GM12878 (cell line): Measurements from ENCODE around the gene YWHAH. TPM values are rescaled to one million over a fixed set of nuclear protein-coding genes. Genes with fewer than 3 reads are reported as not detected.

Experiments
- ATAC-seq: fragments of 200-7000 bp; cut with Tn5 transposase; 3 replicates; pipeline ENCODE4 v1.9.1; 2020; ENCODE audit warnings: mild to moderate bottlenecking, moderate library complexity
- BruUV-seq: library from RNA; stranded (reverse); fragments of 400-500 nt; replicated peaks from 2 replicates; lab custom pipeline; 2021; lab: Mats Ljungman, UMichigan
- CTCF ChIA-PET: fragments of 300-600 bp; sonication (Branson Sonifier 250); formaldehyde crosslinking; extraction: SDS; loops from one replicate; lab custom pipeline; 2021; ENCODE audit warnings: inconsistent platforms; lab: Yijun Ruan, JAX
- POLR2A ChIA-PET: fragments of 350-600 bp; formaldehyde crosslinking; extraction: SDS; loops from one replicate; lab custom pipeline; 2021; ENCODE audit warnings: inconsistent platforms; lab: Charles Lee
- RAD21 ChIA-PET: fragments of 300-600 bp; sonication (Branson Sonifier 250); formaldehyde crosslinking; loops from one replicate; lab custom pipeline; 2023; ENCODE audit warnings: antibody characterized with exemption; ENCODE audit not compliant: unreplicated experiment; lab: Charles Lee
- SMC1A ChIA-PET: fragments of 300-600 bp; sonication (Branson Sonifier 250); formaldehyde crosslinking; loops from one replicate; lab custom pipeline; 2023; ENCODE audit not compliant: unreplicated experiment, uncharacterized antibody; lab: Charles Lee
- DNase-seq: peaks from one replicate; pipeline ENCODE4 v3.0.0-alpha.2; 2011; ENCODE audit warnings: low read depth, low spot score
- FAIRE-seq: peaks from 3 replicates; lab custom pipeline; 2011; peaks lifted over from hg19 to GRCh38; lab: Jason Lieb, UNC
- H2AFZ ChIP-seq: 2 replicates; pipeline ENCODE4 v1.6.0; 2011; ENCODE audit warnings: low read depth, low read length, control low read depth; ENCODE audit not compliant: control insufficient read depth
- H3K27ac ChIP-seq: 2 replicates; pipeline ENCODE4 v1.5.1; 2011; ENCODE audit warnings: control low read depth; ENCODE audit not compliant: control insufficient read depth, insufficient read depth
- H3K27me3 ChIP-seq, 2 experiments: replicated peaks in 1 of 2; 2 replicates each; pipeline versions ENCODE4 v1.6.0 to v1.6.1; 2011; ENCODE audit warnings: low read length in 1 of 2; ENCODE audit not compliant: control insufficient read depth in 2 of 2, insufficient read depth in 2 of 2
- H3K36me3 ChIP-seq, 2 experiments: 2 replicates each; pipeline ENCODE4 v1.5.1; 2011; ENCODE audit warnings: low read length in 1 of 2; ENCODE audit not compliant: control insufficient read depth in 2 of 2, insufficient read depth in 2 of 2
- H3K4me1 ChIP-seq: 2 replicates; pipeline ENCODE4 v1.6.1; 2011; ENCODE audit warnings: mild to moderate bottlenecking, low read length, moderate library complexity, mixed read lengths; ENCODE audit not compliant: control insufficient read depth, insufficient read depth
- H3K4me2 ChIP-seq: 2 replicates; pipeline ENCODE4 v1.6.0; 2011; ENCODE audit warnings: control low read depth; ENCODE audit not compliant: control insufficient read depth, insufficient read depth
- H3K4me3 ChIP-seq: fragments of 200-600 bp; sonication (generic); 2 replicates; pipeline ENCODE4 v1.5.1; 2016
- H3K79me2 ChIP-seq: 2 replicates; pipeline ENCODE4 v1.6.0; 2011; ENCODE audit warnings: low read length; ENCODE audit not compliant: control insufficient read depth, insufficient read depth
- H3K9ac ChIP-seq: 2 replicates; pipeline ENCODE4 v1.8.0; 2011; ENCODE audit warnings: low read length, control low read depth, mixed read lengths; ENCODE audit not compliant: control insufficient read depth, insufficient read depth
- H3K9me3 ChIP-seq: replicated peaks from 3 replicates; pipeline ENCODE4 v1.5.1; 2011; ENCODE audit warnings: mild to moderate bottlenecking, low read length; ENCODE audit not compliant: control insufficient read depth, insufficient read depth
- H4K20me1 ChIP-seq: 2 replicates; pipeline ENCODE4 v1.6.0; 2011; ENCODE audit not compliant: control insufficient read depth, insufficient read depth
- CBFB ChIP-seq: IDR thresholded peaks from 2 replicates; pipeline ENCODE4 v1.6.1; 2016; ENCODE audit warnings: antibody characterized with exemption, low read depth
- CHD1 ChIP-seq: IDR thresholded peaks from 2 replicates; pipeline ENCODE4 v1.6.1; 2012; ENCODE audit warnings: low read depth, low read length, improper control_type of control experiment
- EP300 ChIP-seq, 2 experiments: fragments of 150-350 bp in 1 of 2; IDR thresholded peaks; 2 replicates each; pipeline ENCODE4 v1.6.1; 2011 to 2012; ENCODE audit warnings: low read depth in 2 of 2, low read length in 2 of 2, borderline replicate concordance in 1 of 2, improper control_type of control experiment in 1 of 2, inconsistent platforms in 1 of 2; ENCODE audit not compliant: control insufficient read depth in 1 of 2
- HDAC2 ChIP-seq: fragments of 200-600 bp; sonication (generic); IDR thresholded peaks from 2 replicates; pipeline ENCODE4 v1.6.1; 2017
- IRF3 ChIP-seq: fragments of 450-650 bp; IDR thresholded peaks from 2 replicates; pipeline ENCODE4 v1.6.1; 2014; ENCODE audit warnings: mild to moderate bottlenecking
- KAT2A ChIP-seq: conservative IDR thresholded peaks from 2 replicates; pipeline ENCODE4 v1.6.1; 2011; ENCODE audit warnings: low read depth, low read length; ENCODE audit not compliant: control insufficient read depth
- POU2F2 ChIP-seq: IDR thresholded peaks from 3 replicates; pipeline ENCODE4 v1.6.1; 2011; ENCODE audit warnings: low read depth, mild to moderate bottlenecking, low read length, borderline replicate concordance
- STAT3 ChIP-seq: IDR thresholded peaks from 2 replicates; pipeline ENCODE4 v1.6.1; 2011; ENCODE audit warnings: low read depth, low read length, improper control_type of control experiment
- TCF12 ChIP-seq: IDR thresholded peaks from 2 replicates; pipeline ENCODE4 v1.6.1; 2011; ENCODE audit warnings: low read depth, mild to moderate bottlenecking, low read length
- YY1 ChIP-seq: IDR thresholded peaks from 2 replicates; pipeline ENCODE4 v1.6.1; 2011; ENCODE audit warnings: low read depth, mild to moderate bottlenecking, low read length
- ZNF24 ChIP-seq: fragments of 450-650 bp; IDR thresholded peaks from 2 replicates; pipeline ENCODE4 v1.6.1; 2017; ENCODE audit warnings: antibody characterized with exemption, mild to moderate bottlenecking
- WGBS: methylation state at CpG from one replicate; pipeline ENCODE4 v1.1.6; 2016; ENCODE audit warnings: low lambda C conversion rate; ENCODE audit not compliant: insufficient replicate concordance, insufficient coverage; ENCODE audit errors: missing lambda C conversion rate; 5-methylcytosine and 5-hydroxymethylcytosine counted together
- in situ Hi-C: fragments of 300-500 bp; cut with MboI; formaldehyde crosslinking; loops from 9 replicates; pipeline ENCODE4 v1.14.3; 2018; ENCODE audit warnings: mixed read lengths
- intact Hi-C: fragments of 100-400 bp; cut with micrococcal nuclease; formaldehyde crosslinking; loops from one replicate; pipeline ENCODE4 v1.14.2; 2022; ENCODE audit not compliant: unreplicated experiment
- polyA plus RNA-seq, 11 experiments: library from polyadenylated mRNA; depleted of rRNA in 4 of 11; unstranded in 6 of 11; stranded (reverse) in 5 of 11; fragments of >200 nt; fragmentation: Nextera tagmentation in 4 of 11; fragmentation: Illumina TruSeq in 1 of 11; extraction: Ambion mirVana in 4 of 11; extraction: Trizol in 1 of 11; gene quantifications; 1 replicate in 1 of 11; 2 replicates in 10 of 11; pipeline versions ENCODE4 v1.2.1 to v1.2.3, GENCODE V29; 2011 to 2016; ENCODE audit warnings: inconsistent platforms in 2 of 11, missing spikeins in 2 of 11, low read depth in 1 of 11
- total RNA-seq, 4 experiments: library from RNA; depleted of rRNA in 3 of 4; stranded (reverse); fragments of >200 nt in 3 of 4; fragmentation: Illumina TruSeq in 1 of 4; extraction: Trizol in 1 of 4; gene quantifications; 2 replicates each; pipeline versions ENCODE4 v1.2.1 to v1.2.3, GENCODE V29; 2013 to 2021
- TF ChIP-seq, protein P1 (sequence below): IDR thresholded peaks from 2 replicates; pipeline ENCODE4 v1.6.1; 2012; ENCODE audit warnings: low read depth, low read length, improper control_type of control experiment
- TF ChIP-seq, protein P2 (sequence below): fragments of 450-650 bp; formaldehyde crosslinking; IDR thresholded peaks from 2 replicates; pipeline ENCODE4 v1.5.0; 2022; ENCODE audit warnings: mild to moderate bottlenecking, missing genetic modification characterization
- TF ChIP-seq, protein P3 (sequence below), 3 experiments: IDR thresholded peaks in 2 of 3; conservative IDR thresholded peaks in 1 of 3; 2 replicates each; pipeline ENCODE4 v1.5.1; 2011; ENCODE audit warnings: low read depth in 3 of 3, low read length in 3 of 3, mild to moderate bottlenecking in 3 of 3, control low read depth in 2 of 3, moderate library complexity in 2 of 3, inconsistent platforms in 1 of 3, mixed read lengths in 1 of 3; ENCODE audit not compliant: control insufficient read depth in 2 of 3, insufficient read depth in 1 of 3; ENCODE audit errors: extremely low read depth in 1 of 3
- TF ChIP-seq, protein P4 (sequence below): fragments of 450-650 bp; conservative IDR thresholded peaks from 2 replicates; pipeline ENCODE4 v1.6.1; 2017; ENCODE audit warnings: mild to moderate bottlenecking, moderate library complexity

YWHAH gene
- total and polyA plus RNA-seq, 10 of the 15 experiments (the other 5 are each of a cell fraction or from before 2014, with no cell fraction given), result 34.2 to 197 (median 115) TPM

- DNase-seq (no peak), FAIRE-seq (no peak), ATAC-seq (no peak)
- in situ Hi-C loops (no loop called here), intact Hi-C loops (no loop called here)
- Histone ChIP-seq H3K4me2 (no peak overlapping the region), H3K36me3 (peaks cover 1 to 12% of the 10 kb centered on the region in 2 experiments), H3K9ac (no peak overlapping the region), H3K9me3 (no peaks in the 10 kb centered on the region), H3K4me3 (no peak overlapping the region), H4K20me1 (no peaks in the 10 kb centered on the region), H3K4me1 (no peaks in the 10 kb centered on the region), H3K79me2 (no peaks in the 10 kb centered on the region), H3K27ac (no peak overlapping the region), H3K27me3 (no peaks in the 10 kb centered on the region), H2AFZ (no peak overlapping the region)
- ChIA-PET SMC1A (interaction anchor here (0.6 kb wide), 1 partner anchor 102 kb away, joined by 3 read pairs; no protein-coding TSS in a partner anchor), POLR2A (no interaction called here), RAD21 (no interaction called here), CTCF (interaction anchor here (0.7 to 1.5 kb wide), 2 partner anchors 47 to 71 kb away, joined by 3 read pairs; no protein-coding TSS in a partner anchor)
- TF ChIP-seq, protein P1, sequence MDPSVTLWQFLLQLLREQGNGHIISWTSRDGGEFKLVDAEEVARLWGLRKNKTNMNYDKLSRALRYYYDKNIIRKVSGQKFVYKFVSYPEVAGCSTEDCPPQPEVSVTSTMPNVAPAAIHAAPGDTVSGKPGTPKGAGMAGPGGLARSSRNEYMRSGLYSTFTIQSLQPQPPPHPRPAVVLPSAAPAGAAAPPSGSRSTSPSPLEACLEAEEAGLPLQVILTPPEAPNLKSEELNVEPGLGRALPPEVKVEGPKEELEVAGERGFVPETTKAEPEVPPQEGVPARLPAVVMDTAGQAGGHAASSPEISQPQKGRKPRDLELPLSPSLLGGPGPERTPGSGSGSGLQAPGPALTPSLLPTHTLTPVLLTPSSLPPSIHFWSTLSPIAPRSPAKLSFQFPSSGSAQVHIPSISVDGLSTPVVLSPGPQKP, result no peak
- TF ChIP-seq TCF12 (no peak), STAT3 (no peak), ZNF24 (no peak), CBFB (no peak), EP300 (IDR thresholded peaks at IDR 0.05; ENCODE audit: borderline replicate concordance in 1 of 2, control insufficient read depth in 1 of 2, low read depth in 2 of 2, low read length in 2 of 2) (no peak), CHD1 (no peak), KAT2A (no peak), HDAC2 (no peak), IRF3 (no peak), POU2F2 (no peak), YY1 (no peak)
- TF ChIP-seq, protein P2, sequence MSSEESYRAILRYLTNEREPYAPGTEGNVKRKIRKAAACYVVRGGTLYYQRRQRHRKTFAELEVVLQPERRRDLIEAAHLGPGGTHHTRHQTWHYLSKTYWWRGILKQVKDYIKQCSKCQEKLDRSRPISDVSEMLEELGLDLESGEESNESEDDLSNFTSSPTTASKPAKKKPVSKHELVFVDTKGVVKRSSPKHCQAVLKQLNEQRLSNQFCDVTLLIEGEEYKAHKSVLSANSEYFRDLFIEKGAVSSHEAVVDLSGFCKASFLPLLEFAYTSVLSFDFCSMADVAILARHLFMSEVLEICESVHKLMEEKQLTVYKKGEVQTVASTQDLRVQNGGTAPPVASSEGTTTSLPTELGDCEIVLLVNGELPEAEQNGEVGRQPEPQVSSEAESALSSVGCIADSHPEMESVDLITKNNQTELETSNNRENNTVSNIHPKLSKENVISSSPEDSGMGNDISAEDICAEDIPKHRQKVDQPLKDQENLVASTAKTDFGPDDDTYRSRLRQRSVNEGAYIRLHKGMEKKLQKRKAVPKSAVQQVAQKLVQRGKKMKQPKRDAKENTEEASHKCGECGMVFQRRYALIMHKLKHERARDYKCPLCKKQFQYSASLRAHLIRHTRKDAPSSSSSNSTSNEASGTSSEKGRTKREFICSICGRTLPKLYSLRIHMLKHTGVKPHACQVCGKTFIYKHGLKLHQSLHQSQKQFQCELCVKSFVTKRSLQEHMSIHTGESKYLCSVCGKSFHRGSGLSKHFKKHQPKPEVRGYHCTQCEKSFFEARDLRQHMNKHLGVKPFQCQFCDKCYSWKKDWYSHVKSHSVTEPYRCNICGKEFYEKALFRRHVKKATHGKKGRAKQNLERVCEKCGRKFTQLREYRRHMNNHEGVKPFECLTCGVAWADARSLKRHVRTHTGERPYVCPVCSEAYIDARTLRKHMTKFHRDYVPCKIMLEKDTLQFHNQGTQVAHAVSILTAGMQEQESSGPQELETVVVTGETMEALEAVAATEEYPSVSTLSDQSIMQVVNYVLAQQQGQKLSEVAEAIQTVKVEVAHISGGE (CRISPR knock-in tag), result no peak
- TF ChIP-seq, protein P3, sequence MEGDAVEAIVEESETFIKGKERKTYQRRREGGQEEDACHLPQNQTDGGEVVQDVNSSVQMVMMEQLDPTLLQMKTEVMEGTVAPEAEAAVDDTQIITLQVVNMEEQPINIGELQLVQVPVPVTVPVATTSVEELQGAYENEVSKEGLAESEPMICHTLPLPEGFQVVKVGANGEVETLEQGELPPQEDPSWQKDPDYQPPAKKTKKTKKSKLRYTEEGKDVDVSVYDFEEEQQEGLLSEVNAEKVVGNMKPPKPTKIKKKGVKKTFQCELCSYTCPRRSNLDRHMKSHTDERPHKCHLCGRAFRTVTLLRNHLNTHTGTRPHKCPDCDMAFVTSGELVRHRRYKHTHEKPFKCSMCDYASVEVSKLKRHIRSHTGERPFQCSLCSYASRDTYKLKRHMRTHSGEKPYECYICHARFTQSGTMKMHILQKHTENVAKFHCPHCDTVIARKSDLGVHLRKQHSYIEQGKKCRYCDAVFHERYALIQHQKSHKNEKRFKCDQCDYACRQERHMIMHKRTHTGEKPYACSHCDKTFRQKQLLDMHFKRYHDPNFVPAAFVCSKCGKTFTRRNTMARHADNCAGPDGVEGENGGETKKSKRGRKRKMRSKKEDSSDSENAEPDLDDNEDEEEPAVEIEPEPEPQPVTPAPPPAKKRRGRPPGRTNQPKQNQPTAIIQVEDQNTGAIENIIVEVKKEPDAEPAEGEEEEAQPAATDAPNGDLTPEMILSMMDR (IDR thresholded peaks at IDR 0.05 in 2 of 3, conservative IDR thresholded peaks at IDR 0.05 in 1 of 3; ENCODE audit: control insufficient read depth in 2 of 3, extremely low read depth in 1 of 3, insufficient read depth in 1 of 3, low read depth in 3 of 3, low read length in 3 of 3), result no peak
- TF ChIP-seq, protein P4, sequence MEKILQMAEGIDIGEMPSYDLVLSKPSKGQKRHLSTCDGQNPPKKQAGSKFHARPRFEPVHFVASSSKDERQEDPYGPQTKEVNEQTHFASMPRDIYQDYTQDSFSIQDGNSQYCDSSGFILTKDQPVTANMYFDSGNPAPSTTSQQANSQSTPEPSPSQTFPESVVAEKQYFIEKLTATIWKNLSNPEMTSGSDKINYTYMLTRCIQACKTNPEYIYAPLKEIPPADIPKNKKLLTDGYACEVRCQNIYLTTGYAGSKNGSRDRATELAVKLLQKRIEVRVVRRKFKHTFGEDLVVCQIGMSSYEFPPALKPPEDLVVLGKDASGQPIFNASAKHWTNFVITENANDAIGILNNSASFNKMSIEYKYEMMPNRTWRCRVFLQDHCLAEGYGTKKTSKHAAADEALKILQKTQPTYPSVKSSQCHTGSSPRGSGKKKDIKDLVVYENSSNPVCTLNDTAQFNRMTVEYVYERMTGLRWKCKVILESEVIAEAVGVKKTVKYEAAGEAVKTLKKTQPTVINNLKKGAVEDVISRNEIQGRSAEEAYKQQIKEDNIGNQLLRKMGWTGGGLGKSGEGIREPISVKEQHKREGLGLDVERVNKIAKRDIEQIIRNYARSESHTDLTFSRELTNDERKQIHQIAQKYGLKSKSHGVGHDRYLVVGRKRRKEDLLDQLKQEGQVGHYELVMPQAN, result no peak
- WGBS, result 96% methylated on average over 4 of the region's 4 CpGs
- no TSS peak for BruUV-seq
Observed at GRCh38 chr22:31899669-31900068, 44.7 kb upstream of the YWHAH start.
